Suprapubic skin (tissue), 4 donors: ENCODE data around the gene VSTM2B. TPM values are rescaled to one million over a fixed set of nuclear protein-coding genes. Genes with fewer than 3 reads are reported as not detected.

Experiments
- DNase-seq, 2 donors: peaks; one replicate each; pipeline ENCODE4 v3.0.0-alpha.2; 2019; ENCODE audit warnings: low spot score in 2 of 2
- H3K27ac ChIP-seq: fragments of 200-600 bp; sonication (generic); one replicate; pipeline ENCODE4 v1.5.1; 2019
- H3K27me3 ChIP-seq: fragments of 200-600 bp; sonication (generic); one replicate; pipeline ENCODE4 v1.5.1; 2019
- H3K36me3 ChIP-seq: fragments of 200-600 bp; sonication (generic); one replicate; pipeline ENCODE4 v1.5.1; 2019
- H3K4me1 ChIP-seq: fragments of 200-600 bp; sonication (generic); one replicate; pipeline ENCODE4 v1.5.1; 2019
- H3K4me3 ChIP-seq: fragments of 200-600 bp; sonication (generic); one replicate; pipeline ENCODE4 v1.5.1; 2019; ENCODE audit warnings: mild to moderate bottlenecking
- H3K9me3 ChIP-seq: fragments of 200-600 bp; sonication (generic); one replicate; pipeline ENCODE4 v1.5.1; 2019
- CTCF ChIP-seq, 2 donors: fragments of 200-600 bp in 1 of 2; fragments of 450-650 bp in 1 of 2; sonication (generic) in 1 of 2; IDR thresholded peaks; one replicate each; pipeline ENCODE4 v1.5.1; 2016 to 2019; ENCODE audit warnings: antibody characterized with exemption in 2 of 2, mild to moderate bottlenecking in 1 of 2, moderate library complexity in 1 of 2
- EP300 ChIP-seq: sonication (generic); formaldehyde crosslinking; IDR thresholded peaks from one replicate; pipeline ENCODE4 v1.6.1; 2017; ENCODE audit warnings: antibody characterized with exemption
- POLR2A ChIP-seq, 2 donors: fragments of 450-650 bp; IDR thresholded peaks; one replicate each; pipeline ENCODE4 v1.6.1; 2017; ENCODE audit warnings: antibody characterized with exemption in 2 of 2, mild to moderate bottlenecking in 2 of 2, moderate library complexity in 2 of 2
- POLR2AphosphoS5 ChIP-seq, 3 donors: sonication (generic); formaldehyde crosslinking; IDR thresholded peaks; one replicate each; pipeline ENCODE4 v1.6.1; 2017; ENCODE audit warnings: antibody characterized with exemption in 3 of 3
- WGBS: methylation state at CpG from one replicate; pipeline ENCODE4 v1.1.5; 2018; 5-methylcytosine and 5-hydroxymethylcytosine counted together
- total RNA-seq, 4 donors: library from RNA; depleted of rRNA; stranded (reverse); fragments of >200 nt; gene quantifications; one replicate each; pipeline ENCODE4 v1.1.0, GENCODE V29; 2016

The VSTM2B gene
- total RNA-seq, 4 donors from 2014 or later, result not detected

- TF ChIP-seq CTCF (IDR thresholded peaks at IDR 0.05) (no peak), POLR2A (IDR thresholded peaks at IDR 0.05) (no peak), EP300 (no peak), POLR2AphosphoS5 (IDR thresholded peaks at IDR 0.05) (no peak)
Observed at GRCh38 chr19:29505097-29505824, 20.5 kb upstream of the VSTM2B start.

DNA sequence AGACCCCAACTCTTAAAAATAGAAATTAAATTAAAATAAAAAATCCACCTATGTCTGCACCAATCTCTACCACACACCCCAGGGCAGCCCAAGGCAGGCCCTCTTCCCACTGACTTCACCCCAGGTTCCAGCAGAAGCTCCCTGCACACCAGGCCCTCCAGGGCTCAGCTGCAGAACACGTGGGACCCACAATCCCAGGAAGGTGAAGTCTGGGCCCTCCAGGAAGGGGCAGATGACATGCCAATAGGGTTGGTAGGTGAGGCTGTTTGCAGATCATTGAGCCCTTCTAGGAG is 19.2 kb upstream of the VSTM2B start:
- peaks cover 20% of the 10 kb centered on the region for H3K27me3 ChIP-seq
- no peak overlapping the region for H3K27ac ChIP-seq
- no peak for DNase-seq
- 73% methylated on average over 1 of the region's 1 CpG for WGBS
- no peak overlapping the region for H3K4me3 ChIP-seq
- H3K4me1 ChIP-seq, result peaks cover 8% of the 10 kb centered on the region
- H3K9me3 ChIP-seq, result no peaks in the 10 kb centered on the region
- no peaks in the 10 kb centered on the region for H3K36me3 ChIP-seq
- TF ChIP-seq POLR2AphosphoS5 (IDR thresholded peaks at IDR 0.05) (no peak), CTCF (IDR thresholded peaks at IDR 0.05) (no peak), POLR2A (IDR thresholded peaks at IDR 0.05) (no peak), EP300 (no peak)

More at GRCh38 chr19:29505097-29505824, 20.5 kb upstream of the VSTM2B start:
- DNase-seq, result no peak
- Histone ChIP-seq H3K27ac (no peak overlapping the region), H3K4me3 (no peak overlapping the region), H3K4me1 (peaks cover 8% of the 10 kb centered on the region), H3K9me3 (no peaks in the 10 kb centered on the region), H3K36me3 (no peaks in the 10 kb centered on the region), H3K27me3 (peaks cover 11% of the 10 kb centered on the region)
- 90% methylated on average over 9 of the region's 13 CpGs for WGBS

DNA sequence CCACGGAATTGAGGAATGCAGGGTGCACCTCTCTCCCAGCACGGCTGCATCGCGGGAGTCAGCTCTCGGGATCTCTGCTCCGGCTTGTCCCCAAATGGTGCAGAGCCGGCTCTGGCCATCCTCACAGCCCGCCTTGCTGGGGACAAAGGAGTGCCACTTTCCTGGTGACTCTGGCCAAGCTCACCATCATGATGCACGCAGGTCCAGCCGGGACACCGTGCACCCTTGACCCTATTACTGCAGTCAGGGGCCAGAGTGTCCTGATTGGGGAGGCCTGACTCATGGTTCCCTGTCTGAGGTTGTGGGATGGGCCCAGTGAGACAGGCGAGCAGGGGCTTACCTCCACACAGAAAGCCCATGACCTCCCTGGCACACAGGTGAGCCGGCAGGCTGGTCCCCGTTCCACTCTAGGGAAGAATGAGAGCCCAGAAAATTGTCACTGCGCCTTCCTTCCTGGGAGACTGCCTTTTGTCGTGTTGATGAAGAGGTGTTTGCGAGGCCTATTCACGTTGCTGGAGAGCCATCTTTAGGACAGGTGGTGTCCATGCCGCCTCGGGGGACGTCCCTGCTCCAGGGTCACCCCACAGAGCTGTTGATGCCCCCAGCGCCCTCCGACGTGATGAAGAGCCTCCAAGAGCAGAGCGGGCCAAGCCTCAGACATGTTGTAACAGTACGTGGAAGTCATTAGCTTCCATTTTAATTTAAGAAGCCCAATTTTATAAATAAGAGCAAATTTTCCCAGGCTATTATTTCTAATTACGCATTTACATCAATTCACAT is 18.5 kb upstream of the VSTM2B start:
- Histone ChIP-seq H3K4me3 (no peak overlapping the region), H3K9me3 (no peaks in the 10 kb centered on the region), H3K4me1 (peaks cover 8% of the 10 kb centered on the region), H3K36me3 (no peaks in the 10 kb centered on the region), H3K27me3 (peaks cover 20% of the 10 kb centered on the region), H3K27ac (no peak overlapping the region)
- TF ChIP-seq CTCF (IDR thresholded peaks at IDR 0.05) (no peak), EP300 (no peak), POLR2AphosphoS5 (IDR thresholded peaks at IDR 0.05) (no peak), POLR2A (IDR thresholded peaks at IDR 0.05) (no peak)
- no peak for DNase-seq
- 88% methylated on average over 26 of the region's 27 CpGs for WGBS

DNA sequence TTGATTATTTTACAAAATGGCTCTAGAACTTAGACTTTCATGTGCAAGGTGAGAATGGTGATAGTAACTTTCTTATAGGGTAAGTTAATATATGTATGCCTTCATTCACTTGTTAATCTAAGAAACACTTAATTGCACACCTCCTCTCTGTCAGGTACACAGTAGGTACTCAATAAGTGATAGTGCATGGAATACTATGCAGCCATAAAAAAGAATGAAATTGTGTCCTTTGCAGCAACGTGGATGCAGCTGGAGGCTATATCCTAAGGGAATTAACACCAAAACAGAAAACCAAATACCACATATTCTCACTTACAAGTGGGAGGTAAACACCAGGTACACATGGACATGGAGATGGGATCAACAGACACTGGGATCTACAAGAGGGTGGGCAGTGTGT is 17.6 kb upstream of the VSTM2B start:
- TF ChIP-seq EP300, result no peak
- TF ChIP-seq CTCF (IDR thresholded peaks at IDR 0.05), result no peak
- TF ChIP-seq POLR2A (IDR thresholded peaks at IDR 0.05), result no peak
- TF ChIP-seq POLR2AphosphoS5 (IDR thresholded peaks at IDR 0.05), result no peak
- no peak for DNase-seq
- 78% methylated on average over 1 of the region's 1 CpG for WGBS
- Histone ChIP-seq H3K27me3 (peaks cover 20% of the 10 kb centered on the region), H3K36me3 (no peaks in the 10 kb centered on the region), H3K4me1 (peaks cover 5% of the 10 kb centered on the region), H3K9me3 (no peaks in the 10 kb centered on the region), H3K27ac (no peak overlapping the region), H3K4me3 (no peak overlapping the region)

DNA sequence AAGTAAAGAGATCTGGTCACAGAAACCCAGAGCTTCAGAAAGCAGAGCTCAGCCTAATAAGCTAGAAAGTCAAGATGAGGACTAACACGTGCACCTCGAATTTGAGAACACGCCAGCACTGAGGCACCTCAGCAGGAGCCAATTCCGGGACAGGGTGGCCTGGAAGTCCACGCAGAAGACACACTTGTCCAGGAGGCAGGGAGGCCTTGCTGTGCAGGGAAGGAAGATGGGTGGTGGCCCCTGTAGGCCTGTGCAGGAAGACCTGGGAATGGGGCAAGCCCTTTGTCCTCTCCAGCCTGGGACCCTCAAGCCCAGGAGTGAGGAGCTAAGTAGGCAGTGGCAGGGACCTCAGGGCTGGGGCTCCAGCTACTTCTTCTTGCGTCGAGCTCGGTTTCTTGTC is 16.3 kb upstream of the VSTM2B start:
- 89% methylated on average over 8 of the region's 8 CpGs for WGBS
- no peak overlapping the region for H3K4me3 ChIP-seq
- no peaks in the 10 kb centered on the region for H3K36me3 ChIP-seq
- H3K27ac ChIP-seq, result no peak overlapping the region
- no peaks in the 10 kb centered on the region for H3K9me3 ChIP-seq
- no peak for TF ChIP-seq CTCF (IDR thresholded peaks at IDR 0.05)
- TF ChIP-seq POLR2AphosphoS5 (IDR thresholded peaks at IDR 0.05), result no peak
- TF ChIP-seq EP300, result no peak
- TF ChIP-seq POLR2A (IDR thresholded peaks at IDR 0.05), result no peak
- no peaks in the 10 kb centered on the region for H3K4me1 ChIP-seq
- DNase-seq, result no peak
- peaks cover 20% of the 10 kb centered on the region for H3K27me3 ChIP-seq
